ENCODE results near the gene ZBTB2.

GRCh38 chr6:151374036-151374683 is 17.2 kb downstream of the ZBTB2 start:
- TF ChIP-seq CTCF (IDR thresholded peaks at IDR 0.05; ENCODE audit: borderline replicate concordance, extremely low read depth, low read length, poor library complexity, severe bottlenecking) (no peak), EZH2 (IDR thresholded peaks at IDR 0.05; ENCODE audit: borderline replicate concordance, low read depth, low read length, severe bottlenecking) (no peak)
